ENCODE data around the gene EWSR1.

EWSR1 gene

DNA sequence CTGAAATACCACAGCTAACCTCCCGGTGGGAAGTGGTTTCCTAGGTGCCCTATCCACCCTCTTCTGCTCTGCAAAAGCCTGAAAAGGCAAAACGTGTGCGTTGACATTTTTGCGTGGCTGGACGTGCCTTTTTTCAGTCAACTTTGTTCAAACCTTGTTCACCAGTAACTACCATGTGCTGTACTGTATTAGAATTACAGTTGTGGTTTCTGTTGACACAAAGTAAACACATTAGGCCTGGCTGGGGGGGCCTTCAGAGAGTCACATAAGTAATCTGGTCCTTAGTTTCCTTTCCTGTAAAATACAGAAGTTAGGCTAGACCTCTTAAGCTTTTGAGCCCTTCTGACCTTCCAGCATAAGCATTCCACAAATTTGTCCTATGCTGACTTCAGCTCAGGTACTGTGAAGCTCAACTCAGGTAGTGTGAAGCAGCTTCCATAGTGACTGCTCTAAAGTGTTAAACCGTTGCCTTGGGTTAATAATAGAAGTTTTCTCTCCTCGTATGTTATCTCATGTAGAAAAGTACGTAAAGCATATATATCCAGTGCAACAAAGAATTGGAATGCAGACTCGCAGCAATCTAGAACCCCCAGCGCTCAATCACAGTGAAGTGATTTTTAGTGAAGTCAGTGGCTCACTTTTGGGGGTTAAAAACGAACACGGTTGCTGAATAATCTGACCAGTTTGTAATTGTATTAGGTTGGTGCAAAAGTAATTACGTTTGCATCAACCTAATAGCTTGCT is 1.8 kb downstream of the EWSR1 start:
- no peak for DNase-seq (ENCODE audit: low spot score)

DNA sequence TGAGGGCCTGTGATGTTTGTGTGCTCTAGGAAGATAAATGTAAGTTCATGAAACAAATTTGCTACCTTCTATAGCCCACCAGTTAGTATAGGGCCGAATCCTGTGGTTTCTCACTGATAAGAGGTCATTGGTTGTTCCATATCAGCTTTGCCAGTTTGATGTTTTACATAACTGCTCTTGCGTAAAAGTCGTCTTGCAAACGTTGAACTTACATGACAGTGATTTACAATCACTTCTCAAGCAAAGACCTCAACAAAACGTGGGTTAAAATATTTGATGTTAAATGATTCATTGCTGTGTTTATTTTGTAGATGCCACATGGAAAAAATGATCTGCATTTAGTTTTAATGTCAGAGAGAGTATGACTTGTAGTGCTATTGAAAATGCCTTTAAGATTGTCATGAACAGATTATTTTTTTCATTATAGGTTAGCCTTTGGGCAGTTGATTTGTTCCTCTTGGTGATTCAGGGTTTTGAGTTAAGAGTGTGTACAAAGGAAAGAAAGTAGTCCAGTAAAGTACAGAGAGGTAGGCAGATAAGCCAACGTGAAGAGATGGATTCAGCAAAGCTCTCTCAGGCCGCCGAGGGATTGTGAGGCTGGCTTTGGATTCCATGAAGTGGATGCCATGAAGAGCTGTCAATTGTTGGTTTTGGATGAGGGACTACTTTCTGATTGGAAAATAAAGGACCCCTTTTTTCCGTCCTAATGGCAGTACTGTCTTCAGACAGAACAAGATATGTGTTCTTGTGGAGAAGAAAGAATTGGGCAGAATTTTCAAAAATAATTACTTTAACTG is 2.6 kb downstream of the EWSR1 start:
- DNase-seq (ENCODE audit: low spot score): no peak

DNA sequence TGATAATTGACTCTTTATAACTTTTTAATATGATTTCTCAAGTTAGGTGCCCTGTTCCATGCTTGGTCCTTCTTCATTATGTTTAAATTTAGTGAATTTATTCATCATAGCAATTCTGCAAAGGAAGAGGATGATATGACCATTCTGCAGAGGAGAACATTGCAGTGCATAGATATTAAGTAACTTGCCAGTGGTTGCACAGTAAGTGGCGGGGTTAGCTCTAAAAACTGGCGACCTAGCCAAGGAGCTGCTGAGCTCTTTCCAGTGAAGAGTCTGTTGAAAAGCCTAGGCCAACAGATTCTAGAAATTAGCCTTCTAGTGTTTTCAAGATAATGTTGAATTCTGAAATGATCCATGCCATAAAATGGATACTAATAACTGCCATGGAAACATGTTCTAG is 4.6 kb downstream of the EWSR1 start:
- no peak for DNase-seq (ENCODE audit: low spot score)

DNA sequence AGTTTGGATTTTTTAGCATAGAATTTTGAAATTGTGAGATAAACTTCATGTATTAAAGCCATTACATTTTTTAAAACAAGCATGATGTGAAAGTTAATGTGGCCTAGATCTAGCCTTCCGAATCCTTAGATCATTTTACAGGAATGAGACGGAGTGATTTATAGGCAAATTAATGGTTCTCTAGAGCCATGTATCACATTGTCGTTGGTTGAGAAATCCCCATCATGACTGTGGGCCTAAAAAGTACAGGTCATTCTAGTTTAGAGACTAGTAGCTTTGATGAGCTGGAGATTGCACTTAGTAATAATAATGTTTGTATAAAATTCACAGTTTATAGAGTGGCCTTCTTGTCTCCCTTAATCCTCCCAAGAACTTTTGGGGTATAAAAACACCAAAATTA is 7.1 kb downstream of the EWSR1 start:
- DNase-seq (ENCODE audit: low spot score): no peak

DNA sequence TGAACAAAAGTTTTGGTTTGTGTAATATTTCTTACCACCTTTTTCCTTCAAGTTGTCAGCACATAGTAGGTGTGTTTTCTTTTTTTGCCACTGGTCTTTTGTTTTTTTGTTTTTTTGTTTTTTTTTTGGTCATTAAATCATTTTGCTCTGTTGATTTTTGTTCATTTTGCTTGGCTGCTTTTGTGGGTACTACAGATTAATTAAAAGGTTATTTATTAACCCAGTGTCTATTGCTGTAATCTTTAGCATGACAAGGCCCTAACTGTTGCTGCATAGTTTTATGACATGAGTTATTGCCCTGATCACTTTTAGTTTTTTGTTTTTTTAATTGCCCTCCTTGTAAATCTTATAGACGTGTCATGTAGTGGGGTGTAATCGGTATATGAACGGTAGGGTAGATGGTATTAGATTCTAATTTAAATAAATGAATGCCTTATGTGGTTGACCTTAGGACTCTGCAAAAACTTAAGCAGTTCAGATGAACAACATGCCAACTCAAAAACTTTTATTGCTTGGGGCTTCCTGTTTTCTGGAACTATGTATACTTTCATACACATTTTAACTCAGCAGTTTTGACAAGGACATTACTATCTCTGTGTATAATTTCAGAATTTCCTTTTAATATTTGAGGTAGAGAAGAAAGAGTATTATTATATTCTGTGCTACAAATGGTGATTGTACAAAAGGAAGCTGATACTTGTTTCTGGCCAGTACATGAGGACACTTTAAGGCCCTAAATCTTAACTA is 7.9 kb downstream of the EWSR1 start:
- no peak for DNase-seq (ENCODE audit: low spot score)

DNA sequence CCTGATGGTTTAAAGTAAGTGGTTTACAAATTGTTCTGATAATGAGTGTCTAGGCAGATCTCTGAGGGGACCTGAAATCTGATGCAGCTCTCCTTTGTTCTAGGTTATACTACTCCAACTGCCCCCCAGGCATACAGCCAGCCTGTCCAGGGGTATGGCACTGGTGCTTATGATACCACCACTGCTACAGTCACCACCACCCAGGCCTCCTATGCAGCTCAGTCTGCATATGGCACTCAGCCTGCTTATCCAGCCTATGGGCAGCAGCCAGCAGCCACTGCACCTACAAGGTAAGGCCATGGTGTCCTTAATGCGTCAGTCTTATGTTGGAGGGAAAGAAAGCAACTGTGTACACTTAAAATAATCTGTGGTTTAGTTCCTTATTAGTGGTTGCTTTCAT is 9.9 kb downstream of the EWSR1 start:
- no peak for DNase-seq (ENCODE audit: low spot score)

DNA sequence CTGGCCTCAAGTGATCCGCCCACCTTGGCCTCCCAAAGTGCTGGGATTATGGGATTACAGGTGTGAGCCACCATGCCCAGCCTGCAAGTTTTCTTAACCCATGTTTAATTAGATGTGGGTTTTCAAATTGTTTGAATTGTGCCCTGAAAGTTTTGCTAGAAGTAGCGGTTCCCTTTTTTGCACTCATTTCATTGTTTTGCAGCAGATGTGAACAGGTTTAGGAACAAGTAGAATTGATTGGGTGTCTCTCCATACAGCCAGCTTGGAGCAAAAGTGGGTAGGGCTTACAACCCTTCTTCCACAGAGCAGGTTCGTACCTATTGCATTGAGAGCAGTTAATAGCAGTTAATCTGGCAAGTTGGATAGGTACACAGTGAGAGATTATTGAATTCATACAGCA is 16.1 kb downstream of the EWSR1 start:
- DNase-seq (ENCODE audit: low spot score): no peak

DNA sequence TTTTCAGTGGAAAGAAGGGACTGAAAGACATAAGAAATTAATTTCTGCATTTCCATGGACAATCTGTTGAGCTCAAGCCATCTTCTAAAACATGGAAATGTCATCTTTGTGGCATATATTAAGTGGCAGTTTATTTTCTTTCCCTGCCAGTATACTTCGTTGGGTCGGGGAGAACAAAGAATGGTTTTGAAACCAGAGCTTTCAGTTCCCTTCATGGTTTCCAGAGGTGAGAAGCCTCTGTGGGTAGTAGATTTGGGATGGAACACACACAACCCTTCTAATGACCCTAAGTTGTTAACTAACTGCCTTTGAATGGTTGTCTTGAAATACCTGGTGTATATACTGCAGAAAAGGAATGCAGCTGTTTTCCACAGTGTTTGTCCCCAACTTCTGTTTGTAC is 20.8 kb downstream of the EWSR1 start:
- no peak for DNase-seq (ENCODE audit: low spot score)

DNA sequence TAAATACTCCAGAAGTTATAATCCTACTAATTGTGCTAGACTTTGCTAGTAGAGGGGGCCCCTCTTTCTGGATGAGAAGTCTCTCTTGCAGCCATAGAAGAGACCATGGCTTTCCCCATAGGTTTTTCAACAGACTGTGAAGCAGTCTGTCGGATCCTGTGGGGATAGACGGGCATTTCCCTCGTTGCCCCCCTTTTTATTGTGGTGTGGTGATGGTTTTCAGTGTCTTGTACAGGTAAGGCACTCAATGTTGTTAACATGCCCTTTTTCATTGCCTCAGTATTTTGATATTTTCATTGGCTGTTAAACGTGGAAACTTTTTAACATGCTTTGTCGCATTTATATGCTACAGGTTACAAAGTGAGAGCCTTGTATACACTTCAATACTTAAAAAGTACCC is 22.0 kb downstream of the EWSR1 start:
- DNase-seq (ENCODE audit: low spot score): no peak

DNA sequence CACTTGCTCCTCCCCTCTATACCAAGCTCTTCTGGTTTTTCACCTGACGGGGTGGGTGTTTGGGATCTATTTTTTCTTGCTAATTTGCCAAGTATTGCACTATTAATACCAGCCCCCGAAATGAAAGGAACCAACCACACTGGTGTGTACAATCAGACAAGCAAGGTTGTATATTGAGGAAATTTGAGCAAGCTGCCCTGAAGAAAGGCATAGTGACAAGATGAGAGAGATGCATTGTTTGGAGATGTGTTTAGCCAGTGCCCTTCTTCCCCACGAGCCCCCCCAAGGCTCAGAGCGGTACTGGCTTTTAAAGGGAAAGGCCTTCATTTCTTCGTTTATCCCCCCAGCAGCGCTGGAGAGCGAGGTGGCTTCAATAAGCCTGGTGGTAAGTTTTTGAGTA is 23.1 kb downstream of the EWSR1 start:
- DNase-seq (ENCODE audit: low spot score): no peak

DNA sequence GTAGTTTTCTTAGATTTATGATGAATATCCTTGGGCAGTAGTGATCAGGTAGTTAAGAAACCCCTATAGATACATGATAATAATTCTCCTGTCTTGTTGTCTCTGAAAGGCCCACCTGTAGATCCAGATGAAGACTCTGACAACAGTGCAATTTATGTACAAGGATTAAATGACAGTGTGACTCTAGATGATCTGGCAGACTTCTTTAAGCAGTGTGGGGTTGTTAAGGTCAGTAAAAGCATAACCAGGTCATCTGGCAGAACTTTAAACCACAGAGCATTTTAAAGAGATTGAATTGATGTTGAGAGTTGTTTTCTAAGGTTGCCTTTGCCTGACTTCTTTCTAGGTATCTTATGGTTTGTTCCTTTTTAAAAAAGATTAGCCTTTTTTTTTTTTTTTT is 24.3 kb downstream of the EWSR1 start:
- DNase-seq (ENCODE audit: low spot score): no peak

DNA sequence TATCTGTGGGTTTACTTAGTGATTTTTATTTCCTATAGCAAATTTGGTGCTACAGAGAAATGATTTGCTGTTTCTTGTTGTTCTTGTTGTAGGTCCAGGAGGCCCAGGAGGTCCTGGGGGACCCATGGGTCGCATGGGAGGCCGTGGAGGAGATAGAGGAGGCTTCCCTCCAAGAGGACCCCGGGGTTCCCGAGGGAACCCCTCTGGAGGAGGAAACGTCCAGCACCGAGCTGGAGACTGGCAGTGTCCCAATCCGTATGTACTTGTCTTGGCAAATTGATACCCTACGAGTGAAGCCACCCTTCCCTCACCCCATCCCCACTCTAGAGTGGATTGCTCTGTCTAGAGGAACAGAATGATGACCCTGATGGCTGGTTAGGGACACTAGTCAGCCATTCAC is 30.6 kb downstream of the EWSR1 start:
- DNase-seq (ENCODE audit: low spot score): no peak

DNA sequence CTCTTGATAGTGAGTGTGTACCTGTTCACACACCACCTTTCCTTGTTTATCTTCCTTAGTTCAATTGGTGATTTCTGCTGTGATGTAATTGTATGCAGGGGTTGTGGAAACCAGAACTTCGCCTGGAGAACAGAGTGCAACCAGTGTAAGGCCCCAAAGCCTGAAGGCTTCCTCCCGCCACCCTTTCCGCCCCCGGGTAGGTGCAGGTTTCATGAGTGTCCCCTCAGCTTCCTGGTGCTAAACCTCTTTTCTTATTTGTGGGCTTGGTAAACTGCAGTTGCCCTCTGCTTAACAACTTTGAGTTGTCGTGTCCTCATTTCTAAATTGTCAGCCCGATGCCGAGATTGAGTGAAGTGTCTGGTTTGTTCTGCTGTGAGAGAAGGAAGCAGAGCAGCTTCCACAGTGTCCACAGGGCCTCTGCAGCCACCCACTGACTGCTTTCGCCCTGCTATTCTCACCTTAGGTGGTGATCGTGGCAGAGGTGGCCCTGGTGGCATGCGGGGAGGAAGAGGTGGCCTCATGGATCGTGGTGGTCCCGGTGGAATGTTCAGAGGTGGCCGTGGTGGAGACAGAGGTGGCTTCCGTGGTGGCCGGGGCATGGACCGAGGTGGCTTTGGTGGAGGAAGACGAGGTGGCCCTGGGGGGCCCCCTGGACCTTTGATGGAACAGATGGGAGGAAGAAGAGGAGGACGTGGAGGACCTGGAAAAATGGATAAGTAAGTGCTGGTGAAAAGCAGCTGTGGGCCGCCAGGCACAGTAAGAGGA is 31.2 kb downstream of the EWSR1 start:
- DNase-seq (ENCODE audit: low spot score): no peak

DNA sequence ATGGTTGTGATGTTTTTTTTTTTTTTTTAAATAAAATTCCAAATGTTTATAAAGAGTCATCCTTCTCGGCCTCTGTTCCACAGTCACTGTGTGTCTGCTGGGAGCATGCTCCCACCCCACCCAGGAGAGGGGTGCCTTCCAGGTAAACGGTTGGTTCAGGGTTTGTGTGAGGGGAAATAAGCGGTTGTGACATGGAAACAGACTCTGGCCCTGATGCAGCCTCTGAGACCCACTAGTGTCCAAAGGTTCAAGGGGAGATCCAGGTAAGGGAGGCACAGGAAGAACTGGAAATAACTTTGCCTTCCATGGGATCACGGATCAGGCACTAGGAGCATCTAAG is 32.4 kb downstream of the EWSR1 start:
- DNase-seq (ENCODE audit: low spot score): no peak

DNA sequence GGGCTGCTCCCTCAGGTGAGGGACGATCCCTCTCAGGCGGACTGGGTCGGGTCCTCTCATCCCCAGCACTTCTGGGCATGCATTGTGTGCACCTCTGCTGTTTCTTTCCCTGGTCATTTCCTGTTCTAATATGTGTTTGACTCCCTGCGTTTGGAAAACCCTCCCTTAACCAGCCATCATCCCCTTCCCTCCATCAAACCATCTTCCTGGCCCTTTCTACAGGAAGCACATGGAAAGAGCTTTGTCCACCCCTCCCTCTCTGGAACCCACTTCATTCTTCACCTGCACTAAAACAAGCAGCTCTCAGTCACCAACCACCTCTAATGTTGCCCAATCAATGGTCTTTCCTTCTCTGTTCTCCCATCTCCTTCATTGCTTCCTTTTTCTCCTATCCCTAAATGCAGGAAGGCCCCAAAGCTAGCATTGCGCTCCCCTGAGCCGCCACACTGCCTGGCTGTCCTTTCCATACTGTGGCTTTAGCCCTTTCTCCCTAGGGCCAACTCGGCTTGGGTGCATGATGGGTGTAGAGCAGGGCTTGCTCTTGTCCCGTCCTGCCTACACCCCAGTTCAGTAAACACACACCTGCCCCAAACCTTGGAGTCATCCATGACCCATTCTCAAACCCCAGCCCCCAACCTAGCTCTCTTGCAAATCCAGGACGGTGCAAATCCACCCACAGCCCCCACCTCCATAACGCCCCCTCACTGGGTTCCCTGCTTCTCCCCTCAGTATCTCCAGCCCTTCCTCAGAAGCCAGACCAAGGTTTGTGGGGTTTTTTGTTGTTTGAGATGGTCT is 32.9 kb downstream of the EWSR1 start:
- no peak for DNase-seq (ENCODE audit: low spot score)

DNA sequence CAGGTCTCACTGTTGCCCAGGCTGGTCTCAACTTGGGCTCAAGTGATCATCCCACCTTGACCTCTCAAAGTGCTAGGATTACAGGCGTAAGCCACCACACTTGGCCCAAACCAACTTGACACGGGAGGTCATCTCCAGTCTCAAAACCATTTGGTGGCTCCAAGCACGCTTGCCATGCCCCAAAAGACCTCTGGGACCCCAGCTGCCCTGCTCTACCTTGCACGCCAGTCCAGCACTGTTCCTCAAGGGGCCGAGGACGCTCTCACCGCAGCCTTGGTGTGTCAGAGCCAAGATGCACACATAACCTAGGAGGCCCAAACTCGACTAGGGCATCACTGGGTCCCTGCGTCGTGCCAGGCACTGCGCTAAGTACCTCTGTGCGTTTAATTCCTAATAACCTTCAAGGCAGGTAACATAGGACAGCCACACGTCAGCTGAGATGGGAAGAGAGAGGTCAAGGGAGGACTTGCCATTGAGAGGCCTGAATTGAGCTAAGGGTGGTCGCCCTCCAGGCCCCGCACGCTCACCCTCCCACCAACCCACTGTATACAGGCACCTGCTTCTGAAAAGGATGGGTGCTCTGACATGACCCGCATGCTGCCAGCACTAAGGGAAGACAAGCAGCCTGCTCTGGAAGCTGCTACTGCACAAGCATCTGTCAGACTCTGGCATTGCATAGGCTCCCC is 33.8 kb downstream of the EWSR1 start:
- no peak for DNase-seq (ENCODE audit: low spot score)

DNA sequence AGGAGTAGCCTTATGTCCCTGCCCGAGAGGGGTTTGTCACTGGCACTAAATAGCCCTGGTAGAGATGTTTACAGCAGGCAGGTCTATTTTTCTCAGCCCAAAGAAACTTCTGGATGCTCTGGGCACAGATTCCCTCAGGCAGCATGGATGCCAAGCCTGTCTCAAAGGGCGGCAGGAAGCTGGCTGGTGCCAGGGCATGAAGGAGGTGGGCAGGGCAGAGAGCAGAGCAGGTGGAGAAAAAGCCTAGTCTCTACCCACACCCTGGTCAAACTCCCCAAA is 34.3 kb downstream of the EWSR1 start:
- no peak for DNase-seq (ENCODE audit: low spot score)

DNA sequence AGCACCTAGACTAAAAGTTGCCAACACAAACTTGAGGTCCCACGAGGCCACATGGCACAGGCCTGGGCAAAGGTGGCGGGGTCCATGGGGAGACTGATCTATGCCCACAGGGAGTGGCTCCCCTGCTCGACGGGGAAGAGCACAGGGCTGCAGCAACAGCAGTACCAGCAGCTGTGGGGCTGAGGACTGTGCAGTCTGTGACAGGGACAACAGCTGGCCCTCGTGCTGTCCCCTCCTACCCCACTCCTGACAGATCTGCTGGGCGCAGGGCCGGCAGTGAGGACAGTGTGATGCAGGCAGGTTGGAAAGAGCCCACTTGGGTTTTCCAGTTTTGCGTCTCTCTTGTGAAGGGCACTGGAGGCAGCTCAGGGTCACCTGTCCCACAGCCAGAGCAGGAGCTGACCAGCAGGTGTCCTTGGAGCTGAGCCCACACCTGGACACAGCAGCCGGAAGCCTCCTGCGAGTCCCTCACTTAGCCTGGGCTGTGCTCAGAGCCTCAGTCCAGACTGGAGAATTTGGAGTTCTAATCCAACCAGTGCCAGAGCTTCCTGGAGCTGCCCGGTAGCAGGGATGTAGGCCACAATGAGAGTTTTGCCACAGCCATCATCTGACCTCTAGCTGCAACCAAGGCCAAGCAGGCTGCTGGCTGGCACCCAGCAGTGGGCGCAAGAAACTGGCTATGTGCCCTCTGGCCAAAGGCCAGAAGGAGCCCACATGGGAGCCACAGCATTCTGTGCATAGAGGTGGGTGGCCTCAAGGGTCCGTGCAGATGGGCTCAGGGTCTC is 34.8 kb downstream of the EWSR1 start:
- no peak for DNase-seq (ENCODE audit: low spot score)

DNA sequence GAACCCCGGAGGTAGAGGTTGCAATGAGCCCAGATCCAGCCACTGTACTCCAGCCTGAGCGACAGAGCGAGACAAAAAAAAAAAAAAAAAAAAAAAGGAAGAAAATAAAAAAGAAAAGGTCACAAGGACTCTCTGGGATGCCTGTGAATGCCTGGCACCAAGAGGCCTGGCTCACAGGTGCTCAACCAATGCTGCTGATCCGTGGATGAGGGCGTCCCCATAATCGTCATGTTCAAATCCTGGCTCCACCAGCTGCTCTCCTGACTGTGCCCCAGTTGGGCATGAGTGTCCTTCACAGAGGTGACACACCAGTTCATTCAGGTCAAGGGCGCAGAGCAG is 37.7 kb downstream of the EWSR1 start:
- no peak for DNase-seq (ENCODE audit: low spot score)

DNA sequence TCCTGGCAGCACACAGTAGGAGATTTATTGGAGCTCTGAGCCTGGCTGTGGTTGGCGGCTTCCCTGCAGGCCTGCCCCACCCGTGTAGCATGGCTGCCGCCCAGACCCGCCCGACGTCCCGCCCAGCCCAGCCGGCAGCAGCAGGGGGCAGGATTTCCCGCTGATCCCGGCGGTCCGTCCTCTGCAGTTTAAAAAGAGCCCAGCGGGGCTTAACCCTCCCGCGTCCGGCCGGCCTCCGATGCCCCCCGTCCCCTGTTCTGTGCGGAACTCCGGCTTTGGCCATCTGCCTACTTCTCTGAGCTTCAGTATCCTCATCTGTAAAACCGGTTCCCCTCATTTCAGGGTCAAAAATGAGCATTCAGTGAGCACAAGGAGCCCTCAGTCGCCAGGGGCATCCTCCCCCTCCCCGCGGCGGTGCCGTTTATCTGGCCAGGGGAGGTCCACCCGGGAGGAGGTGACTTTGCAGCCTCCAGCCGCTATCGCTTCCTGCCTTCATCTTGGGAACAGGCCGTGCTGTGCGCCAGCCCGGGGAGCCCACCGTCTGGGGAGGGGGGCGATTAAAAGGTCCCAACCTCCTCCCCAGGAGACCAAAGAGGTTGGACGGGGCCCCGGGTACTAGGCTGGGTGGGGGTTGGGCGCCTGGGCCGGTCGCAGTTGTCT is 38.2 kb downstream of the EWSR1 start, which contains the start of gene GAS2L1:
TSS of gene GAS2L1 (plus strand) at position 476 of the 660 bp plus-strand sequence. CDS start 1,456 bp downstream, outside the sequence.
- peak; percentile 57 for DNase-seq (ENCODE audit: low spot score)

Measured in germinal center (tissue), 1 donor.